GM12892 (cell line): ENCODE results near the gene PAPSS2.

Experiments
- POLR2A ChIP-seq: IDR thresholded peaks from 2 replicates; pipeline ENCODE4 v1.6.1; 2011; ENCODE audit warnings: low read depth, low read length, control low read depth
- POLR2AphosphoS5 ChIP-seq: IDR thresholded peaks from 2 replicates; pipeline ENCODE4 v1.6.1; 2011; ENCODE audit warnings: low read depth, low read length, control low read depth

GRCh38 chr10:87650838-87651589 lies 8.7 kb upstream of the PAPSS2 start:
- TF ChIP-seq POLR2AphosphoS5, result no peak
- no peak for TF ChIP-seq POLR2A
